A549 (cell line): Measurements from ENCODE around the gene KISS1.

ENCODE experiments used
- BHLHE40 ChIP-seq: IDR thresholded peaks from 2 replicates; pipeline ENCODE4 v1.6.1; 2012; ENCODE audit warnings: low read depth, low read length, inconsistent platforms
- CBX8 ChIP-seq: fragments of 200-600 bp; sonication (generic); IDR thresholded peaks from 2 replicates; pipeline ENCODE4 v1.6.1; 2016
- CTCF ChIP-seq: fragments of >200 bp; sonication (Bioruptor Twin); formaldehyde crosslinking; IDR thresholded peaks from 3 replicates; pipeline ENCODE4 v1.5.1; 2016
- HEYL ChIP-seq: fragments of 250-450 bp; sonication (Bioruptor Pico); IDR thresholded peaks from 2 replicates; pipeline ENCODE4 v1.8.0; 2021; ENCODE audit warnings: mild to moderate bottlenecking, moderate library complexity
- POLR2A ChIP-seq: IDR thresholded peaks from 2 replicates; pipeline ENCODE4 v1.6.1; 2012; ENCODE audit warnings: mild to moderate bottlenecking, low read length
- RAD21 ChIP-seq, 2 experiments: fragments of >200 bp in 1 of 2; sonication (Bioruptor Twin) in 1 of 2; formaldehyde crosslinking in 1 of 2; IDR thresholded peaks in 1 of 2; conservative IDR thresholded peaks in 1 of 2; 2 replicates in 1 of 2; 3 replicates in 1 of 2; pipeline ENCODE4 v1.6.1; 2012 to 2018; ENCODE audit warnings: inconsistent platforms in 1 of 2
- SMC3 ChIP-seq: fragments of >200 bp; sonication (Bioruptor Twin); formaldehyde crosslinking; IDR thresholded peaks from 3 replicates; pipeline ENCODE4 v1.6.1; 2018; ENCODE audit warnings: inconsistent platforms

DNA sequence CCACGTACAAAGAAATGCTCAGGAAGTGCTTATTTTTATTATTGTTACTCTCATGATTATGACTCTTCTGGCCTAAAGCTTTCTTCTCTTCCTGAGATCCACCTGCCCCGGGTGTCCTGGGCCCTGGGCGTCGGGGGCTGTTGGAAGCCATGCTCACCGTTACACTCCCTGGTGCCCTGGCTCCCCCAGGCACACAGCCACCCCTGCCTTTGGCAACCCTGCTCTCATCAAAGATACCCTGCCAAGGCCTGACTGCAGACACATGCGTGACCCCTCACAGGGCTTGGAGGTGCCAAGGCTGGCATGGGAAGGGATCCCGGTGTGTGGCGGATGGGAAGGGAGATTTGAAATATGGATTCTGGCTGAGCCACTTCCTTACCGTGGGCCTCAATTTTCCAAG is 3.3 kb upstream of the KISS1 start:
- no peak for TF ChIP-seq POLR2A
- no peak for TF ChIP-seq CTCF
- no peak for TF ChIP-seq BHLHE40
- no peak for TF ChIP-seq RAD21 (conservative IDR thresholded peaks at IDR 0.05 in 1 of 2, IDR thresholded peaks at IDR 0.05 in 1 of 2)
- TF ChIP-seq CBX8, result no peak
- no peak for TF ChIP-seq SMC3
- no peak for TF ChIP-seq HEYL (CRISPR knock-in tag)
